OCI-LY3 (cell line): ENCODE results near the gene WSCD2.

Experiments
- H2AFZ ChIP-seq: fragments of 200-600, 300-600 bp; shearing (Covaris generic); 2 replicates; pipeline ENCODE4 v1.6.0; 2014; ENCODE audit warnings: antibody characterized with exemption, low read depth, low read length
- H3K27ac ChIP-seq: fragments of 200-600, 300-600 bp; sonication (generic); 2 replicates; pipeline ENCODE4 v1.5.1; 2014; ENCODE audit warnings: mild to moderate bottlenecking, low read length, moderate library complexity, mixed read lengths
- H3K27me3 ChIP-seq: fragments of 200-600, 300-600 bp; sonication (generic); 2 replicates; pipeline ENCODE4 v1.6.1; 2014; ENCODE audit warnings: low read depth, low read length, mixed read lengths
- H3K36me3 ChIP-seq: fragments of 200-600, 300-600 bp; sonication (generic); replicated peaks from 2 replicates; pipeline ENCODE3; 2014; ENCODE audit warnings: low read depth, low read length, mixed read lengths
- H3K4me1 ChIP-seq: fragments of 300-600, 200-600 bp; sonication (generic); 2 replicates; pipeline ENCODE4 v1.6.1; 2014; ENCODE audit warnings: low read length, mixed read lengths
- H3K4me2 ChIP-seq: fragments of 200-600, 300-600 bp; sonication (generic); 2 replicates; pipeline ENCODE4 v1.6.1; 2014; ENCODE audit warnings: low read length, mixed read lengths
- H3K4me3 ChIP-seq: fragments of 300-600, 200-600 bp; sonication (generic); 2 replicates; pipeline ENCODE4 v1.5.1; 2014; ENCODE audit warnings: antibody characterized with exemption, mild to moderate bottlenecking, low read length, moderate library complexity
- H3K79me2 ChIP-seq: fragments of 300-600, 200-600 bp; shearing (Covaris generic); 2 replicates; pipeline ENCODE4 v1.6.1; 2014; ENCODE audit warnings: mild to moderate bottlenecking, low read length, mixed read lengths
- H3K9ac ChIP-seq: fragments of 300-600, 200-600 bp; shearing (Covaris generic); 2 replicates; pipeline ENCODE4 v1.6.0; 2014; ENCODE audit warnings: mild to moderate bottlenecking, low read length, moderate library complexity
- H3K9me3 ChIP-seq: fragments of 200-600, 300-600 bp; shearing (Covaris generic); 2 replicates; pipeline ENCODE4 v1.6.1; 2014; ENCODE audit warnings: low read length, mixed read lengths; ENCODE audit not compliant: insufficient read depth
- H4K20me1 ChIP-seq: fragments of 200-600, 300-600 bp; sonication (generic); 2 replicates; pipeline ENCODE4 v1.6.1; 2016; ENCODE audit warnings: low read length, mixed read lengths; ENCODE audit not compliant: insufficient read depth
- EZH2phosphoT487 ChIP-seq: fragments of 200-600 bp; shearing (Covaris generic); IDR thresholded peaks from 2 replicates; pipeline ENCODE4 v1.6.1; 2018; ENCODE audit warnings: antibody characterized with exemption, mixed run types, low read depth
- TF ChIP-seq, protein P1 (sequence below): fragments of 200-600, 300-600 bp; sonication (generic); IDR thresholded peaks from 2 replicates; pipeline ENCODE4 v1.5.1; 2014; ENCODE audit warnings: antibody characterized with exemption, low read length, low read depth

The WSCD2 gene

GRCh38 chr12:108267450-108267849 lies 138.4 kb downstream of the WSCD2 start:
- Histone ChIP-seq H3K9ac (no peak overlapping the region), H3K9me3 (no peaks in the 10 kb centered on the region), H3K4me1 (peaks cover 7% of the 10 kb centered on the region), H3K4me3 (no peak overlapping the region), H3K27ac (no peak overlapping the region), H4K20me1 (no peaks in the 10 kb centered on the region), H3K4me2 (no peak overlapping the region), H3K36me3 (no peaks in the 10 kb centered on the region), H3K79me2 (no peaks in the 10 kb centered on the region), H2AFZ (no peak overlapping the region), H3K27me3 (peaks cover 33% of the 10 kb centered on the region)
- TF ChIP-seq, protein P1, sequence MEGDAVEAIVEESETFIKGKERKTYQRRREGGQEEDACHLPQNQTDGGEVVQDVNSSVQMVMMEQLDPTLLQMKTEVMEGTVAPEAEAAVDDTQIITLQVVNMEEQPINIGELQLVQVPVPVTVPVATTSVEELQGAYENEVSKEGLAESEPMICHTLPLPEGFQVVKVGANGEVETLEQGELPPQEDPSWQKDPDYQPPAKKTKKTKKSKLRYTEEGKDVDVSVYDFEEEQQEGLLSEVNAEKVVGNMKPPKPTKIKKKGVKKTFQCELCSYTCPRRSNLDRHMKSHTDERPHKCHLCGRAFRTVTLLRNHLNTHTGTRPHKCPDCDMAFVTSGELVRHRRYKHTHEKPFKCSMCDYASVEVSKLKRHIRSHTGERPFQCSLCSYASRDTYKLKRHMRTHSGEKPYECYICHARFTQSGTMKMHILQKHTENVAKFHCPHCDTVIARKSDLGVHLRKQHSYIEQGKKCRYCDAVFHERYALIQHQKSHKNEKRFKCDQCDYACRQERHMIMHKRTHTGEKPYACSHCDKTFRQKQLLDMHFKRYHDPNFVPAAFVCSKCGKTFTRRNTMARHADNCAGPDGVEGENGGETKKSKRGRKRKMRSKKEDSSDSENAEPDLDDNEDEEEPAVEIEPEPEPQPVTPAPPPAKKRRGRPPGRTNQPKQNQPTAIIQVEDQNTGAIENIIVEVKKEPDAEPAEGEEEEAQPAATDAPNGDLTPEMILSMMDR = no peak
- TF ChIP-seq EZH2phosphoT487 = no peak

DNA sequence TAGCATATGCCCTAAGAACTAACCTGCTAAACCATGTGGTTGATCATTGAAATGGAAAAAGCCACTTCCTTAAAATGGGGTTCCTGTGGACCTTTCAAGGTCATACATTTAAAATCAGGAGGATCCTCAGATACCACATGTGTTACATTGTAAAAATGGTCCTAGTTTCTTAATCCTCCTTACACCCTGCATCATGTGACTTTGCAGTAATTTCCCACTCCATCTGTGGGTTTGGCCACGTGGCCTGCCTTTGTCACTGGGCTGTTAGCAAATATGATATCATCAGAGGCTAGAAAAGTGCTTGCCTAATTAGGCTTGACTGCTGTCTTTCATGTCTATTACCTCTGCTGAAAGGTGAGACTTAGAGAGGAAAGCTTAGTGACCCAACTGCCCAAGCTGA lies 139.3 kb downstream of the WSCD2 start:
- no peaks in the 10 kb centered on the region for H3K9me3 ChIP-seq
- no peak overlapping the region for H3K4me2 ChIP-seq
- H3K9ac ChIP-seq = no peak overlapping the region
- H3K4me3 ChIP-seq = no peak overlapping the region
- H3K79me2 ChIP-seq = no peaks in the 10 kb centered on the region
- peaks cover 7% of the 10 kb centered on the region for H3K4me1 ChIP-seq
- no peak for TF ChIP-seq EZH2phosphoT487
- TF ChIP-seq, protein P1 = no peak
- H4K20me1 ChIP-seq = 0 out of 2 replicates have a peak, but pooled peaks cover 3% of the 10 kb centered on the region
- no peak overlapping the region for H2AFZ ChIP-seq
- H3K27ac ChIP-seq = no peak overlapping the region
- no peaks in the 10 kb centered on the region for H3K36me3 ChIP-seq
- H3K27me3 ChIP-seq = peaks cover 32% of the 10 kb centered on the region

DNA sequence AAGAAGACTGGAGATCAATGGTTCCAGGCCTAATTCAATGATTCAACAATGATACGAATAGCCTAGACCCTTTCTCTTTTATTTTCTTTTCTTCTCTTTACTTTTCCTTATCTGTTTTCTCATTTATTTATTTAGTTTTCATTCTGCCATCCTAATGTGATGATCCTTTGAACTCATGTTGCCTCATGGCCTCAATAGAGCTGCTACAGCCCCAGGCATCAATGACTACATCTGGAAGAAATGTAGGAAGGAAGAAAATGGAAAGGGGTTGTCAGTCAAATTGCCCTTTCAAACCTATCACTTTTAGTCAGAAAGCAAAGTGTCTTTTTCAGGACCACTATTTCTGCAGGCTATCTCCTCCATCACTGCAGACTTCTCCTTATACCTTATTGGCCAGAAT lies 140.1 kb downstream of the WSCD2 start:
- no peak overlapping the region for H3K4me2 ChIP-seq
- no peaks in the 10 kb centered on the region for H3K36me3 ChIP-seq
- no peaks in the 10 kb centered on the region for H3K9me3 ChIP-seq
- no peak overlapping the region for H2AFZ ChIP-seq
- peaks cover 7% of the 10 kb centered on the region for H3K4me1 ChIP-seq
- TF ChIP-seq EZH2phosphoT487 = no peak
- TF ChIP-seq, protein P1 = no peak
- H3K9ac ChIP-seq = no peak overlapping the region
- H3K27ac ChIP-seq = no peak overlapping the region
- H3K79me2 ChIP-seq = no peaks in the 10 kb centered on the region
- 0 out of 2 replicates have a peak, but pooled peaks cover 3% of the 10 kb centered on the region for H4K20me1 ChIP-seq
- peaks cover 34% of the 10 kb centered on the region for H3K27me3 ChIP-seq
- H3K4me3 ChIP-seq = no peak overlapping the region

DNA sequence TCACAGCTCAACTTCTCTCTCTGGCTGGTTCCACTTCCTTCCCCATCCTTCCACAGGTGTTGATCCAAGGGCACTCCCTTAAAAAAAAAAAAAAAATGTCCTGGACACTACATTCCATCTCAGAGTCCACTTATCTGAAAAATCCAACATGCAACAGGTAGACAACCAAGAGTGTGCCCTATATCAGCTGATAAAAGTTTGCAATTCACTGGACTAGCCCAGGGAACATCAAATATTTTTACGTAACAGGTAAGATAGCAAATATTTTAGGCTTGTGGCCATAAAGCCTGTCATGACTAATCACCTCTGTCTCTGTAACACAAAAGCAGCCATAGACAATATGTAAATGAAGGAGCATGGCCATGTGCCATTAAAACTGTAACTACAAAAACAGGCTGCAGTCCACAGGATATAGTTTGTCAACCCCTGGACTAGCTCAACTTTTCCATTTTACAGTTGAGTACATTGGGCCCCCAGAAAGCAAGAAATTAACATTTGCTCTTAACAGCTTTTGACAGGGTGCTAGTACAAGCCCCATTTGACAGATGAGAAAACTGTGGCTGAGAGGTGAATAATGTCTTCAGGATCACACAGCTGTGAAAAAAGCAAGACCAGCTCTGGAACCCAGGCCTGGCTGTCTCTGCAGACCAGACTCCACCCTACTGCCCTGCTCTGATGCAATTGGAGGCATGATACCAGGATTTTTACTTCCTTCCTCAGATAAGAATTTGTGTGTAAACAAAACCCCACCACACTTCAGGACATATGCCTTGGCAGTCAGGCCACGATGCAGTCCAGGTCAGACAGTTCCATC lies 141.2 kb downstream of the WSCD2 start:
- H3K4me1 ChIP-seq = peaks cover 7% of the 10 kb centered on the region
- no peaks in the 10 kb centered on the region for H3K36me3 ChIP-seq
- H2AFZ ChIP-seq = no peak overlapping the region
- H3K9ac ChIP-seq = no peak overlapping the region
- H3K9me3 ChIP-seq = no peaks in the 10 kb centered on the region
- no peak overlapping the region for H3K4me2 ChIP-seq
- no peak overlapping the region for H3K4me3 ChIP-seq
- H4K20me1 ChIP-seq = 0 out of 2 replicates have a peak, but pooled peaks cover 3% of the 10 kb centered on the region
- TF ChIP-seq EZH2phosphoT487 = no peak
- TF ChIP-seq, protein P1 = no peak
- H3K79me2 ChIP-seq = no peaks in the 10 kb centered on the region
- no peak overlapping the region for H3K27ac ChIP-seq
- peaks cover 41% of the 10 kb centered on the region for H3K27me3 ChIP-seq
